ENCODE results near the gene CDC14B. TPM values are rescaled to one million over a fixed set of nuclear protein-coding genes. Genes with fewer than 3 reads are reported as not detected.

CDC14B gene
- total RNA-seq, 1 experiment from 2014 or later, result 28.4 TPM

GRCh38 chr9:96482476-96482875, 137.2 kb downstream of the CDC14B start:
- H3K4me2 ChIP-seq (ENCODE audit: insufficient read depth, insufficient read length, low read length), result no peak overlapping the region
- no peak overlapping the region for H2BK12ac ChIP-seq (ENCODE audit: insufficient read length, low read depth, low read length)
- no CpG with 5 or more reads among the region's 2 CpGs for WGBS (ENCODE audit: extremely low coverage, insufficient read length, low lambda C conversion rate)
- no peaks in the 10 kb centered on the region for H3K4me1 Mint-ChIP-seq
- DNase-seq, result no peak
- no peak overlapping the region for H3K27ac Mint-ChIP-seq
- no peaks in the 10 kb centered on the region for H3K79me1 ChIP-seq (ENCODE audit: insufficient read depth, low read depth, low read length, poor library complexity, severe bottlenecking)
- no peak overlapping the region for H3K18ac ChIP-seq (ENCODE audit: insufficient read length, low read depth, low read length)
- no peak overlapping the region for H2BK20ac ChIP-seq (ENCODE audit: low read depth, low read length, poor library complexity, severe bottlenecking)
- no peak overlapping the region for H4K5ac ChIP-seq (ENCODE audit: insufficient read length, low read depth, low read length)
- H3K4me1 ChIP-seq (ENCODE audit: insufficient read depth, low read length), result no peaks in the 10 kb centered on the region
- no peak overlapping the region for H4K91ac ChIP-seq (ENCODE audit: insufficient read length, low read depth, low read length)
- H2BK5ac ChIP-seq (ENCODE audit: insufficient read length, low read length), result no peak overlapping the region
- no peak overlapping the region for H3K9ac ChIP-seq (ENCODE audit: extremely low read depth, insufficient read length, low read length)
- H3K14ac ChIP-seq (ENCODE audit: insufficient read depth, low read length), result no peak overlapping the region
- H3K56ac ChIP-seq (ENCODE audit: insufficient read length, low read depth, low read length), result no peak overlapping the region
- no peak overlapping the region for H2BK120ac ChIP-seq (ENCODE audit: low read depth, low read length, poor library complexity, severe bottlenecking)
- H3K36me3 Mint-ChIP-seq (ENCODE audit: insufficient read depth in 1 of 3, low read depth in 3 of 3), result peaks cover 3 to 30% (median 18%) of the 10 kb centered on the region in 3 experiments; a peak in 6 of 7 replicates
- no peaks in the 10 kb centered on the region for H3K23me2 ChIP-seq (ENCODE audit: insufficient read length, low read depth, low read length, poor library complexity, severe bottlenecking)
- no peaks in the 10 kb centered on the region for H3K9me3 ChIP-seq (ENCODE audit: control insufficient read depth, low read depth, low read length)
- H3K27me3 Mint-ChIP-seq (ENCODE audit: low read depth), result no peaks in the 10 kb centered on the region
- H3K23ac ChIP-seq (ENCODE audit: insufficient read length, low read depth, low read length), result no peak overlapping the region
- no peak overlapping the region for H2AFZ ChIP-seq (ENCODE audit: low read length)
- H3K27me3 ChIP-seq (ENCODE audit: insufficient read depth, low read length), result no peaks in the 10 kb centered on the region
- H3T11ph ChIP-seq (ENCODE audit: low read length), result no peak overlapping the region
- no peaks in the 10 kb centered on the region for H3K79me2 ChIP-seq (ENCODE audit: insufficient read depth, low read length)
- TF ChIP-seq CTCF (conservative IDR thresholded peaks at IDR 0.05), result no peak
- no peak overlapping the region for H2AK5ac ChIP-seq (ENCODE audit: insufficient read length, low read length)
- no peak overlapping the region for H2BK15ac ChIP-seq (ENCODE audit: low read depth, low read length)
- H3K27ac ChIP-seq (ENCODE audit: insufficient read length, low read depth, low read length), result no peak overlapping the region
- H3K4me3 Mint-ChIP-seq, result no peak overlapping the region
- H4K8ac ChIP-seq (replicated peaks; ENCODE audit: insufficient read length, low read depth, low read length), result no peak overlapping the region
- no peaks in the 10 kb centered on the region for H4K20me1 ChIP-seq (ENCODE audit: control insufficient read depth, insufficient read depth, insufficient read length)
- H3K4ac ChIP-seq (ENCODE audit: low read depth, low read length), result no peak overlapping the region
- no peaks in the 10 kb centered on the region for H3K9me3 Mint-ChIP-seq
